GM10266 (cell line): Measurements from ENCODE around the gene ASCC1.

Source experiments
- DNase-seq: peaks from one replicate; pipeline ENCODE4 v3.0.0; 2012; ENCODE audit errors: extremely low spot score
- TF ChIP-seq, protein P1 (sequence below): IDR thresholded peaks from 2 replicates; pipeline ENCODE4 v1.5.1; 2012; ENCODE audit warnings: mild to moderate bottlenecking, low read depth; ENCODE audit not compliant: control insufficient read depth, insufficient read depth; ENCODE audit errors: missing control alignments

The ASCC1 gene

DNA sequence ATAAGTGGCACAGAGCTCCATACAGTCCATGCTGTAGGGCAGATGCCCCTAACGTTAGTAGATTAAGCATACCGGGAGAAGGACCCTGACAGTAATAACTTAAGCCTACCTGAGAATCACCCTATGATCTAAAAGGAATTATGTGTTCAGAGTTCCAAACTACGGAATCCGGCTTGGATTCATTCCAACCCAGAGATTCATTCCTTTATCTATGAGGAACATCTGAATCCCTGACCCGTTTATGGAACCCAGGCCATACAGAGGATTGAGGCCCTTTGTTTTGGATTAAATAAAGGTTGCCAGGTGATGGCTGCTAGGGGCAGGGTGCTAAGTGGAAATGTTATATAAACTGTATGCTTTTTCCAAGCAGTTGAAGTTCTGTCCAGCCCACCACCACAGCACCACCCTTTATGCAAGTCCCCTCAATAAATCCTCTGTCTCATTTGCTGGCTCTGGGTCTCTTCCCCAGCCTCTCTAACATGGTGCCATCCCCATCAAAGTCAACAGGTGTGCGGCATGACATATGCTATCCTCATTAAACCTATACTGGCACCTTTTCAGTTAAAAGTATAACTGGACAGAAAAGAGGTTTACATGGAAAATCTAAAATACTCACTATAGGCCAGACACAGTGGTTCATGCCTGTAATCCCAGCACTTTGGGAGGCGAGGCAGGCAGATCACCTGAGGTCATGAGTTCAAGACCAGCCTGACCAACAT, 9.4 kb downstream of the ASCC1 start:
- TF ChIP-seq, protein P1, sequence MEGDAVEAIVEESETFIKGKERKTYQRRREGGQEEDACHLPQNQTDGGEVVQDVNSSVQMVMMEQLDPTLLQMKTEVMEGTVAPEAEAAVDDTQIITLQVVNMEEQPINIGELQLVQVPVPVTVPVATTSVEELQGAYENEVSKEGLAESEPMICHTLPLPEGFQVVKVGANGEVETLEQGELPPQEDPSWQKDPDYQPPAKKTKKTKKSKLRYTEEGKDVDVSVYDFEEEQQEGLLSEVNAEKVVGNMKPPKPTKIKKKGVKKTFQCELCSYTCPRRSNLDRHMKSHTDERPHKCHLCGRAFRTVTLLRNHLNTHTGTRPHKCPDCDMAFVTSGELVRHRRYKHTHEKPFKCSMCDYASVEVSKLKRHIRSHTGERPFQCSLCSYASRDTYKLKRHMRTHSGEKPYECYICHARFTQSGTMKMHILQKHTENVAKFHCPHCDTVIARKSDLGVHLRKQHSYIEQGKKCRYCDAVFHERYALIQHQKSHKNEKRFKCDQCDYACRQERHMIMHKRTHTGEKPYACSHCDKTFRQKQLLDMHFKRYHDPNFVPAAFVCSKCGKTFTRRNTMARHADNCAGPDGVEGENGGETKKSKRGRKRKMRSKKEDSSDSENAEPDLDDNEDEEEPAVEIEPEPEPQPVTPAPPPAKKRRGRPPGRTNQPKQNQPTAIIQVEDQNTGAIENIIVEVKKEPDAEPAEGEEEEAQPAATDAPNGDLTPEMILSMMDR: no peak
- DNase-seq: no peak

DNA sequence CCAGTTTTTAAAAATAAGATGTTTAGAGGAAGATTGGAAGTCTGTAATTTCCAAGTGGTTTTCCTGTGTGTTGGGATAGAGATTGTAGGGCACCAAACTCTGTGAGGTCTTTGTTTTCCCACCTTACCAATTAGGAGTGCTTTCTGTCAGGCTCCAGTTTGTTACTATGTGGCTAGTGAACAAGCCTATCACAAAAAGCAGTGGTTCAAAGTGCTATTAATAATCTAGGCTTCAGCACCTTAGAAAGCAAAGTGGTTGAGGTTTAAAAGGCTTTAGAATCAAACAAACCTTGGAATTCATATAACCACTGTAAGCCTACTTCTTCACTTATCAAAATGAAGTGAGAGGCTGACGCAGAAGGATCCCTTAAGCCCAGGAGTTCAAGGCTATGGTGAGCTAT, 11.4 kb downstream of the ASCC1 start:
- TF ChIP-seq, protein P1: no peak
- DNase-seq: no peak

DNA sequence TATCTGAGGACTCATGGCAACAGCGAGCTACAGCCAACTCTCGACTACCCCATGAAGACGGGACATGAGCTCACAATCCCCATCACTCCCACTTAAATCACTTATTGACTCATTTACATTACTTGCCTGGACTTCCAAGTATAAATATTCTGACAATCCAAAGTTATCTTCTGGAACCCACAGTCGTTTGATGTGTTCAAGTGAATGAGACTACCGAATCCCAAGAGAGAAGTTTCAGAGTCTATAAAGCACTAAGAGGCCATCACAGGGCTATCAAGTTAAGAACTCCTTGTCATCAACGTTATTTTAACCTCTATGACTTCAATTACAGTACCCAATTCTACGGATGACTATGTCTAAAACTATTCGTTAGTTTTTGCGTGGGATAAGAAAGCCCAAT, 11.8 kb downstream of the ASCC1 start:
- TF ChIP-seq, protein P1: no peak
- DNase-seq: no peak

DNA sequence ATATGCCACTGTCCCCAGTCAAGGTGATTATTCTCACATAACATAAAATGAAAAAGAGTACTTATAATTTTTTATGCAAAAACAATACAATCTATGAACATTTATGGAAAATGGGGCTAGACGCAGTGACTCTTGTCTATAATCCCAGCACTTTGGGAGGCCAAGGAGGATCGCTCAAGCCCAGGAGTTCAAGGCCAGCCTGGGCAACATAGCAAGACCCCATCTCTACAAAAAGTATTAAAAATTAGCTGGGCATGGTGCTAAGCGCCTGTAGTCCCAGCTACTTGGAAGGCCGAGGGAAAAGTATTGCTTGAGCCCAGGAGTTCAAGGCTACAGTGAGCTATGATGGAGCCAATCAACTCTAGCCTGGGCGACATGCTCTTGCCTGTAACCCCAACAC, 14.8 kb downstream of the ASCC1 start:
- DNase-seq: no peak
- TF ChIP-seq, protein P1: no peak

DNA sequence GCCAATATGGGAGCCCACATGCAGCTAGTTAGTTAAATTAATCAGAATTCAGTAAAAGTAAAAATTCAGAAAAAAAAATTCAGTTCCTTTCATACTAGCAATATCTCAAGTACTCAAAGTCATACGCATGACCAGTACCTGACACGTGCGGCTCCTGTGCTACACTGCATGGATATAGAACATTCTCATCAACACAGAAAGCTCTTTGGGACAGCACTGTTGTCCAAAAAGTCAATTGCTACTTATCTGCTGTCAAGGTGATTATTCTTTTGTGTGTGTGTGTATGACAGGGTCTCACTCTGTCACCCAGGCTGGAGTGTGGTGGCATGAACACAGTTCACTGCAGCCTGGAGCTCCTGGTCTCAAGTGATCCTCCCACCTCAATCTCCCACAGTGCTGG, 15.2 kb downstream of the ASCC1 start:
- TF ChIP-seq, protein P1: no peak

DNA sequence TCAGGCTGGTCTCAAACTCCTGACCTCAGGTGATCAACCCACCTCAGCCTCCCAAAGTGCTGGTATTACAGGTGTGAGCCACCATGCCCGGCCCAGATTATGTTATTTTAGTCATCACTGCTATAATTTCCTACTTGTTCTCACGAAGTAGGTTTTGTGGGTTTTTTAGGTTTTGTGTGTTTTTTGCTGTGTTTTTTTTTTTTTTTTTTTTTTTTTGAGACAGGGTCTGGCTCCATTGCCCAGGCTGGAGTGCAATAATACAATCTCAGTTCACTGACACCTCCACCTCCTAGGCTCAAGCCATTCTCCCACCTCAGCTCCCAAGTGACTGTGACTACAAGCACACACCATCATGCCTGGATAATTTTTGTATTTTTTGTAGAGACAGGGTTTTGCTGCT, 21.1 kb downstream of the ASCC1 start:
- TF ChIP-seq, protein P1: no peak
- no peak for DNase-seq

More for the DNA sequence above, 15.2 kb downstream of the ASCC1 start:
- no peak for DNase-seq

DNA sequence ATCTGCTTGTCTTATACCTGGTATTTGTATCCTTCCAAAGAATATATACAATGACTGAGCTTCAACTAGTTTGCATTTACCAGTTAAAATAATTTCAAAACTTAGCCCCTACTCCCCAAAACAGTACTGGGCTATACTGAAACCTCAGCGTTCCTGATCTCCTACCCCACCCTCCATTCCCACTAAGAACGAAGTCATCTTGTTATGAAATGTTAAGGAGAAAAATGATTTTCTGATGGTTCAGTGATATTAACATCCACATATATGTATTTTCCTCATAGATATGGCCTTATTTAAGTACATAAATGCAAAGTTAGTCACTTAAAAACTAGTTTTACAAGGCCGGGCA, 29.1 kb downstream of the ASCC1 start:
- TF ChIP-seq, protein P1: no peak
- no peak for DNase-seq
